Measurements from ENCODE around the gene TMCC2.

The TMCC2 gene

DNA sequence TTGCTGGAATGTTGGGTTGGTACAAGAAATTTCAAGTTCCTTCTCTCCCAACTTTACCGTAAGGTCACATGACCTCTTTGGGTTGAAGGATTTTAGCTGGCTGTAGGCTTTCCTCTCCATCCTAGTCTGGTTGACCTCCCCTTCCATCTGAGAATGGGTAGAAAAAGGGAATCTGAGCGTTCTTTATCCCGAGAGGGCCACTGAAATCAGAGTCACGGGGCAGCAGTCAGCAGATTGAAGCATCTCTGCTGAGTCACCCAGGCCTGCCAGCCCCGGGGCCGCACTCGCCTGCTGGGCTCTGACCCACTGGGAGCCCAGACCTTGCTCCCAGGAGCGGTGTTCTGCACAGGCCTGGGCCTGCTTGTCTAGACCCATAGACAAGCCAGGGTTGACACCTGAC is 31.0 kb downstream of the TMCC2 start:
- TF ChIP-seq, protein P1, sequence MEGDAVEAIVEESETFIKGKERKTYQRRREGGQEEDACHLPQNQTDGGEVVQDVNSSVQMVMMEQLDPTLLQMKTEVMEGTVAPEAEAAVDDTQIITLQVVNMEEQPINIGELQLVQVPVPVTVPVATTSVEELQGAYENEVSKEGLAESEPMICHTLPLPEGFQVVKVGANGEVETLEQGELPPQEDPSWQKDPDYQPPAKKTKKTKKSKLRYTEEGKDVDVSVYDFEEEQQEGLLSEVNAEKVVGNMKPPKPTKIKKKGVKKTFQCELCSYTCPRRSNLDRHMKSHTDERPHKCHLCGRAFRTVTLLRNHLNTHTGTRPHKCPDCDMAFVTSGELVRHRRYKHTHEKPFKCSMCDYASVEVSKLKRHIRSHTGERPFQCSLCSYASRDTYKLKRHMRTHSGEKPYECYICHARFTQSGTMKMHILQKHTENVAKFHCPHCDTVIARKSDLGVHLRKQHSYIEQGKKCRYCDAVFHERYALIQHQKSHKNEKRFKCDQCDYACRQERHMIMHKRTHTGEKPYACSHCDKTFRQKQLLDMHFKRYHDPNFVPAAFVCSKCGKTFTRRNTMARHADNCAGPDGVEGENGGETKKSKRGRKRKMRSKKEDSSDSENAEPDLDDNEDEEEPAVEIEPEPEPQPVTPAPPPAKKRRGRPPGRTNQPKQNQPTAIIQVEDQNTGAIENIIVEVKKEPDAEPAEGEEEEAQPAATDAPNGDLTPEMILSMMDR (IDR thresholded peaks at IDR 0.05; ENCODE audit: low read depth, low read length, missing control alignments), result no peak
- no peak overlapping the region for H3K4me3 ChIP-seq (replicated peaks; ENCODE audit: low read depth, low read length)
- no peak for DNase-seq (ENCODE audit: extremely low read depth, low read depth)

GRCh38 chr1:205259324-205259832 is 31.6 kb downstream of the TMCC2 start:
- no peak overlapping the region for H3K4me3 ChIP-seq (replicated peaks; ENCODE audit: low read depth, low read length)
- TF ChIP-seq, protein P1 (IDR thresholded peaks at IDR 0.05; ENCODE audit: low read depth, low read length, missing control alignments), result no peak
- DNase-seq (ENCODE audit: extremely low read depth, low read depth), result peak; percentile 55

DNA sequence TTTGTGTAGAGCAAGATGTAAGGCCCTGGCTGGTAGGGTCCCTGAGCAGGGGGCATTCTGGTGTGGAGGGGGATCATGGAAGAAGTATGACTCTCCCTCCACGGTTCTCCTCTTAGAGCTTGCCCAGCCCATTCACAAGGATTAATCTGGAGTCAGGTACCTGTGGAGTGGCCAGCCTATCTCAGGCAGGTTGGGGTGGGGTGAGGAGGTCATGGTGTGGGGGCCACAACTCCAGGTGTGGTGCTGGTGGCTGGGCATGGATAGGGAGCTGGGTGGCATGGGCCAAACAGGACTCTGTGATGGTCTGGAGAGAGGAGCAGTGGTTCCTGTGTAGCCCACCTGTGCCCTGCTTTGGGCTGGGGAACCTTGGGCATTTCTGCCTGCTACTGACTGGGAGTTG is 32.3 kb downstream of the TMCC2 start:
- no peak overlapping the region for H3K4me3 ChIP-seq (replicated peaks; ENCODE audit: low read depth, low read length)
- no peak for DNase-seq (ENCODE audit: extremely low read depth, low read depth)
- TF ChIP-seq, protein P1 (IDR thresholded peaks at IDR 0.05; ENCODE audit: low read depth, low read length, missing control alignments), result no peak

DNA sequence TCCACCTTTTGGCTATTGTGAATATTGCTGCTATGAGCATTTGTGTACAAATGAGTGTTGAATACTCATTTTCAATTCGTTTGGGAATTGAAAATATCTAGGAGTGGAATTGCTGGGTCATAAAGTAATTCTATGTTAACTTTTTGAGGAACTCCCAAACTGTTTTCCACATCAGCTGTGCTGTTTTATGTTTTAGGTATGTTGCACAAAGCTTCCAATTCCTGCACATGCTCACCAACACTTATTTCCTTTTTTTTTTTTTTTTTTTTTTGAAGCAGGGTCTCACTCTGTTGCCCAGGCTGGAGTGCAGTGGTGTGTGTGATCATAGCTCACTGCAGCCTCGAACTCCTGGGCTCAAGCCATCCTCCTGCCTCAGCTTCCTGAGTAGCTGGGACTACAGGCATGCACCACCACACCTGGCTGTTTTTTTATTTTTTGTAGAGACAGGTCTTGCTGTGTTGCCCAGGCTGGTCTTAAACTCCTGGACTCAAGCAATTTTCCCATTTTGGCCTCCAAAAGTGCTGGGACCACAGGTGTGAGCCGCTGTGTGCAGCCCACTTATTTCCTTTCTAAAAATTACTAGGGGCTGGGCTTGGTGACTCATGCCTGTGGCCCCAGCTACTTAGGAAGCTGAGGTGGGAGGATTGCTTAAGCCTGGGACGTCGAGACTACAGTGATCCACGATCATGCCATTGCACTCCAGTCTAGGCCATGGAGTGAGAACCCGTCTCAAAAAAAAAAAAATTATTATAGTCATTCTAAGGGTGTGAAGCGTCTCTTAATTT is 33.4 kb downstream of the TMCC2 start:
- no peak overlapping the region for H3K4me3 ChIP-seq (replicated peaks; ENCODE audit: low read depth, low read length)
- TF ChIP-seq, protein P1 (IDR thresholded peaks at IDR 0.05; ENCODE audit: low read depth, low read length, missing control alignments), result no peak
- DNase-seq (ENCODE audit: extremely low read depth, low read depth), result no peak

- no peak for DNase-seq (ENCODE audit: extremely low read depth, low read depth)
- TF ChIP-seq, protein P1 (IDR thresholded peaks at IDR 0.05; ENCODE audit: low read depth, low read length, missing control alignments), result no peak
- no peak overlapping the region for H3K4me3 ChIP-seq (replicated peaks; ENCODE audit: low read depth, low read length)
Observed at GRCh38 chr1:205261946-205262691, 34.4 kb downstream of the TMCC2 start.

GRCh38 chr1:205262731-205263171 is 35.0 kb downstream of the TMCC2 start:
- DNase-seq (ENCODE audit: extremely low read depth, low read depth), result no peak
- H3K4me3 ChIP-seq (replicated peaks; ENCODE audit: low read depth, low read length), result no peak overlapping the region
- TF ChIP-seq, protein P1 (IDR thresholded peaks at IDR 0.05; ENCODE audit: low read depth, low read length, missing control alignments), result no peak
